ENCODE results near the gene INPP5K. TPM values are rescaled to one million over a fixed set of nuclear protein-coding genes. Genes with fewer than 3 reads are reported as not detected.

Gene INPP5K
- total and polyA plus RNA-seq, 2 donors (not counting 1 experiment from before 2014, with no cell fraction given), result 53.8 to 77.9 TPM

GRCh38 chr17:1565877-1566276 is 49.5 kb upstream of the INPP5K start:
- H3K27ac Mint-ChIP-seq, result no peak overlapping the region
- H2AFZ ChIP-seq (ENCODE audit: insufficient read depth, low read depth, low read length, poor library complexity, severe bottlenecking), result no peak overlapping the region
- TF ChIP-seq CTCF (IDR thresholded peaks at IDR 0.05) (no peak), EZH2 (IDR thresholded peaks at IDR 0.05; ENCODE audit: borderline replicate concordance, insufficient read depth, low read depth, low read length, poor library complexity, severe bottlenecking) (no peak)
- no peak overlapping the region for H3K4me3 Mint-ChIP-seq
- H4K20me1 ChIP-seq (ENCODE audit: control insufficient read depth, insufficient read depth, low read length, poor library complexity, severe bottlenecking), result peaks cover 12% of the 10 kb centered on the region
- H3K4me2 ChIP-seq (replicated peaks; ENCODE audit: low read depth, low read length, poor library complexity, severe bottlenecking), result no peak overlapping the region
- peaks cover 15% of the 10 kb centered on the region for H3K79me2 ChIP-seq (ENCODE audit: control insufficient read depth, insufficient read depth, low read length)
- intact Hi-C loops (cut with micrococcal nuclease), result no loop called here
- H3K4me1 Mint-ChIP-seq, result peaks cover 33% of the 10 kb centered on the region
- H3K27ac ChIP-seq (ENCODE audit: low read length in 2 of 2), result no peak overlapping the region
- no peak overlapping the region for H3K9ac ChIP-seq (ENCODE audit: low read length)
- WGBS (ENCODE audit: insufficient coverage), result 88% methylated on average over 4 of the region's 6 CpGs
- H3K9me3 ChIP-seq (ENCODE audit: control extremely low read depth in 1 of 3, control insufficient read depth in 2 of 3, insufficient read depth in 1 of 3, low read length in 2 of 3), result no peaks in the 10 kb centered on the region
- no peak overlapping the region for H3K4me3 ChIP-seq (ENCODE audit: control extremely low read depth in 1 of 5, extremely low read depth in 1 of 5, insufficient read depth in 1 of 5, low read depth in 2 of 5, low read length in 4 of 5)
- peaks cover 16 to 34% of the 10 kb centered on the region in 2 donors for H3K4me1 ChIP-seq (ENCODE audit: control insufficient read depth in 2 of 2, insufficient read depth in 2 of 2, low read length in 2 of 2)
- H3K36me3 ChIP-seq (replicated peaks in 1 of 2; ENCODE audit: control extremely low read depth in 1 of 2, control insufficient read depth in 1 of 2, extremely low read depth in 1 of 2, insufficient read depth in 2 of 2, low read length in 1 of 2), result no peaks in the 10 kb centered on the region
- H3K27me3 ChIP-seq (replicated peaks in 1 of 4; ENCODE audit: control extremely low read depth in 1 of 4, control insufficient read depth in 3 of 4, insufficient read depth in 4 of 4, low read length in 3 of 4), result no peaks in the 10 kb centered on the region
- H3K9me3 Mint-ChIP-seq (ENCODE audit: insufficient read depth), result no peaks in the 10 kb centered on the region
- POLR2A ChIA-PET, result interaction anchor here (0.5 to 2.4 kb wide), 4 partner anchors 11 to 62 kb away, joined by 4 to 9 read pairs (median 6); partner anchors contain the start of gene SLC43A2
- no peak for ATAC-seq (ENCODE audit: low read depth)
- no peaks in the 10 kb centered on the region for H3K27me3 Mint-ChIP-seq
- CTCF ChIA-PET, result interaction anchor here (1.2 to 1.6 kb wide), 3 partner anchors 9 to 64 kb away, joined by 3 to 8 read pairs (median 4); no protein-coding TSS in a partner anchor
- no peak for DNase-seq

GRCh38 chr17:1563786-1564613 is 47.6 kb upstream of the INPP5K start:
- H3K27ac Mint-ChIP-seq, result peak overlapping the region; percentile 57

More at GRCh38 chr17:1563786-1564613, 47.6 kb upstream of the INPP5K start:
- Mint-ChIP-seq H3K9me3 (ENCODE audit: insufficient read depth) (no peaks in the 10 kb centered on the region), H3K27me3 (no peaks in the 10 kb centered on the region), H3K4me3 (peak overlapping the region; percentile 77), H3K4me1 (peaks cover 41% of the 10 kb centered on the region)
- Histone ChIP-seq H3K27ac (ENCODE audit: low read length in 2 of 2) (no peak overlapping the region), H3K27me3 (replicated peaks in 1 of 4; ENCODE audit: control extremely low read depth in 1 of 4, control insufficient read depth in 3 of 4, insufficient read depth in 4 of 4, low read length in 3 of 4) (no peaks in the 10 kb centered on the region), H3K9ac (ENCODE audit: low read length) (no peak overlapping the region), H2AFZ (ENCODE audit: insufficient read depth, low read depth, low read length, poor library complexity, severe bottlenecking) (no peak overlapping the region), H3K4me3 (ENCODE audit: control extremely low read depth in 1 of 5, extremely low read depth in 1 of 5, insufficient read depth in 1 of 5, low read depth in 2 of 5, low read length in 4 of 5) (no peak overlapping the region), H4K20me1 (ENCODE audit: control insufficient read depth, insufficient read depth, low read length, poor library complexity, severe bottlenecking) (peaks cover 31% of the 10 kb centered on the region), H3K4me2 (replicated peaks; ENCODE audit: low read depth, low read length, poor library complexity, severe bottlenecking) (no peak overlapping the region), H3K79me2 (ENCODE audit: control insufficient read depth, insufficient read depth, low read length) (peaks cover 34% of the 10 kb centered on the region), H3K36me3 (replicated peaks in 1 of 2; ENCODE audit: control extremely low read depth in 1 of 2, control insufficient read depth in 1 of 2, extremely low read depth in 1 of 2, insufficient read depth in 2 of 2, low read length in 1 of 2) (no peaks in the 10 kb centered on the region), H3K4me1 (ENCODE audit: control insufficient read depth in 2 of 2, insufficient read depth in 2 of 2, low read length in 2 of 2) (peaks cover 21 to 34% of the 10 kb centered on the region in 2 donors), H3K9me3 (ENCODE audit: control extremely low read depth in 1 of 3, control insufficient read depth in 2 of 3, insufficient read depth in 1 of 3, low read length in 2 of 3) (no peaks in the 10 kb centered on the region)
- ATAC-seq (ENCODE audit: low read depth) (no peak), DNase-seq (no peak)
- intact Hi-C loops (cut with micrococcal nuclease), result loop anchor here (5.0 kb wide), 2 partner anchors 47 to 162 kb away; partner anchors contain the start of genes INPP5K and YWHAE
- WGBS (ENCODE audit: insufficient coverage), result 83% methylated on average over 19 of the region's 19 CpGs
- CTCF ChIA-PET, result interaction anchor here (0.7 to 2.4 kb wide), 7 partner anchors 10 to 340 kb away, joined by 3 to 10 read pairs (median 3); no protein-coding TSS in a partner anchor
- POLR2A ChIA-PET, result interaction anchor here (0.6 to 2.3 kb wide), 3 partner anchors 65 to 85 kb away, joined by 7 to 17 read pairs (median 8); partner anchors contain the start of genes RILP and SLC43A2
- no peak for TF ChIP-seq EZH2 (IDR thresholded peaks at IDR 0.05; ENCODE audit: borderline replicate concordance, insufficient read depth, low read depth, low read length, poor library complexity, severe bottlenecking)
- no peak for TF ChIP-seq CTCF (IDR thresholded peaks at IDR 0.05)

Measured in B cell (primary cell).